DOHH2 (cell line): ENCODE measurements around the gene OR51B4.

Experiments used
- H3F3A ChIP-seq: fragments of 200-600 bp; sonication (generic), shearing (Covaris generic); 2 replicates; pipeline ENCODE4 v1.6.0; 2016; ENCODE audit warnings: antibody characterized with exemption, mild to moderate bottlenecking; ENCODE audit not compliant: control insufficient read depth, insufficient read depth
- H3K27ac ChIP-seq: fragments of 200-600 bp; sonication (generic); 2 replicates; pipeline ENCODE4 v1.5.1; 2014; ENCODE audit warnings: low read depth, mild to moderate bottlenecking, low read length, moderate library complexity
- H3K27me3 ChIP-seq: fragments of 200-600 bp; sonication (generic); 2 replicates; pipeline ENCODE4 v1.6.1; 2014; ENCODE audit warnings: mild to moderate bottlenecking, low read length, mixed read lengths; ENCODE audit not compliant: control insufficient read depth
- H3K36me3 ChIP-seq: fragments of 200-600 bp; sonication (generic); 2 replicates; pipeline ENCODE4 v1.6.1; 2014; ENCODE audit warnings: mild to moderate bottlenecking, low read length, moderate library complexity, mixed read lengths; ENCODE audit not compliant: control insufficient read depth
- H3K4me1 ChIP-seq: fragments of 200-600 bp; sonication (generic); 2 replicates; pipeline ENCODE4 v1.6.1; 2014; ENCODE audit warnings: mild to moderate bottlenecking, low read length, mixed read lengths; ENCODE audit not compliant: control insufficient read depth
- H3K4me2 ChIP-seq: fragments of 200-600 bp; sonication (generic); 2 replicates; pipeline ENCODE4 v1.6.0; 2014; ENCODE audit warnings: mild to moderate bottlenecking, low read length, moderate library complexity
- H3K4me3 ChIP-seq: fragments of 200-600 bp; sonication (generic); 2 replicates; pipeline ENCODE4 v1.5.1; 2014; ENCODE audit warnings: mild to moderate bottlenecking, low read length, mixed read lengths
- H3K79me2 ChIP-seq: fragments of 200-600 bp; sonication (generic); 2 replicates; pipeline ENCODE4 v1.6.1; 2014; ENCODE audit warnings: mild to moderate bottlenecking, low read length, mixed read lengths; ENCODE audit not compliant: control insufficient read depth
- H3K9me2 ChIP-seq: fragments of 200-600 bp; sonication (generic); replicated peaks from 2 replicates; pipeline ENCODE4 v1.6.1; 2014; ENCODE audit warnings: mild to moderate bottlenecking, low read length, mixed read lengths; ENCODE audit not compliant: control insufficient read depth
- H3K9me3 ChIP-seq: fragments of 200-600 bp; sonication (generic); 2 replicates; pipeline ENCODE4 v1.6.1; 2014; ENCODE audit warnings: antibody characterized with exemption, low read length, mixed read lengths; ENCODE audit not compliant: control insufficient read depth, insufficient read depth
- H4K20me1 ChIP-seq: fragments of 200-600 bp; sonication (generic); 2 replicates; pipeline ENCODE4 v1.6.0; 2014; ENCODE audit warnings: low read depth, mild to moderate bottlenecking, antibody characterized with exemption, low read length, moderate library complexity; ENCODE audit not compliant: control insufficient read depth, insufficient read depth
- EZH2phosphoT487 ChIP-seq: fragments of 200-600 bp; sonication (generic); IDR thresholded peaks from 2 replicates; pipeline ENCODE4 v1.6.1; 2017; ENCODE audit warnings: borderline replicate concordance, mild to moderate bottlenecking, antibody characterized with exemption, low read length, moderate library complexity, mixed read lengths
- TF ChIP-seq, protein P1 (sequence below): fragments of 200-600 bp; sonication (generic); IDR thresholded peaks from one replicate; pipeline ENCODE4 v1.5.1; 2014; ENCODE audit warnings: antibody characterized with exemption, mild to moderate bottlenecking, low read depth, low read length; ENCODE audit not compliant: poor library complexity, severe bottlenecking

OR51B4 gene

DNA sequence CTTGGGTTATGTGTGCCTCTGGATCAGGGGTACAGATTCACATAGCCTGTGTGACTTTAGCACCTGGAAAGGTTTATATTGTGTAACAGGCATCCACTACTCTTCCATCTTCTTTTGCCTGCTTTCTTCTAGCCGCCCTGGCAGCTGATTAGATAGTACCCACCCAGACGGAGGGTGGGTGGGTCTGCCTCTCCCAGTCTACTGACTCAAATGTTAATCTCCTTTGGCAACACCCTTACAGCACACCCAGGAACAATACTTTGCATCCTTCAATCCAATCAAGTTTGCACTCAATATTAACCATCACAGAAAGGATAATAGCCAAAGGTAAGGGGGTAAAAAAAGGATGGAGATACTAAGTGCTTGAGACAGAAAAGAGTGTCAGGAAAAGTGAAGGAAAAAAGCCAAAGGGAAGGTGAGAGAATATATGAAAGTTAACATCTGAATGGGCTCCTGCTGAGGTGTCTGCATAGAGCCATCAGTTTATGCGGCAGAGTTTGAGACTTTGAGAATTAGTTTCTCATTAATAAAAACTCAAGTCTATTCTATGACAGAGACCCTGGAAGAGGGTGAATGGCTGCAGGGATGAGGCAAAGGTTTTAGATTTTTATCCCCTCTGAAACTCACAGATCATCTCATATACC lies 46.9 kb upstream of the OR51B4 start:
- H3K4me3 ChIP-seq, result no peak overlapping the region
- H4K20me1 ChIP-seq, result no peaks in the 10 kb centered on the region
- H3K79me2 ChIP-seq, result no peaks in the 10 kb centered on the region
- H3K27me3 ChIP-seq, result no peaks in the 10 kb centered on the region
- no peak overlapping the region for H3K27ac ChIP-seq
- H3K4me1 ChIP-seq, result no peaks in the 10 kb centered on the region
- no peaks in the 10 kb centered on the region for H3K9me2 ChIP-seq
- H3K4me2 ChIP-seq, result no peak overlapping the region
- H3K9me3 ChIP-seq, result no peaks in the 10 kb centered on the region
- no peaks in the 10 kb centered on the region for H3K36me3 ChIP-seq
- no peak for TF ChIP-seq EZH2phosphoT487
- TF ChIP-seq, protein P1, sequence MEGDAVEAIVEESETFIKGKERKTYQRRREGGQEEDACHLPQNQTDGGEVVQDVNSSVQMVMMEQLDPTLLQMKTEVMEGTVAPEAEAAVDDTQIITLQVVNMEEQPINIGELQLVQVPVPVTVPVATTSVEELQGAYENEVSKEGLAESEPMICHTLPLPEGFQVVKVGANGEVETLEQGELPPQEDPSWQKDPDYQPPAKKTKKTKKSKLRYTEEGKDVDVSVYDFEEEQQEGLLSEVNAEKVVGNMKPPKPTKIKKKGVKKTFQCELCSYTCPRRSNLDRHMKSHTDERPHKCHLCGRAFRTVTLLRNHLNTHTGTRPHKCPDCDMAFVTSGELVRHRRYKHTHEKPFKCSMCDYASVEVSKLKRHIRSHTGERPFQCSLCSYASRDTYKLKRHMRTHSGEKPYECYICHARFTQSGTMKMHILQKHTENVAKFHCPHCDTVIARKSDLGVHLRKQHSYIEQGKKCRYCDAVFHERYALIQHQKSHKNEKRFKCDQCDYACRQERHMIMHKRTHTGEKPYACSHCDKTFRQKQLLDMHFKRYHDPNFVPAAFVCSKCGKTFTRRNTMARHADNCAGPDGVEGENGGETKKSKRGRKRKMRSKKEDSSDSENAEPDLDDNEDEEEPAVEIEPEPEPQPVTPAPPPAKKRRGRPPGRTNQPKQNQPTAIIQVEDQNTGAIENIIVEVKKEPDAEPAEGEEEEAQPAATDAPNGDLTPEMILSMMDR, result no peak
- H3F3A ChIP-seq, result no peaks in the 10 kb centered on the region

DNA sequence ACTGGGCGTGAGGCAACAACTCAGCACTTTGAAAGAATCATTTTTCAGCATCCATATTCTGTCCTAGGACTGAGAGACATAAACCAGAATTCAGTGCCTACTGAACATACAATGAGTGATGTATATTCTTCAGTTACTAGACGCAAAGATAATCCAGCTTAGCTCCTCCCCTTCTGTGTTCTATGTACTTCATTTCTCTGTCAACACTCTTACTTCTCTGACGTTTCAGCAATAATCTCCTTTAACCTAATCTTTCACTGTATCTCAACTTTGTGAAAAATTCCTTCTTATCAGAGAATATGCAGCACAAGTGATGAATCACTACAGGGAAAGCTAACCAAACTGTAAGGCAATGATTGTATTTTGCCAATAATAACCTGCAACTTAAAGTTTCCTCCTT lies 44.1 kb upstream of the OR51B4 start:
- H3K9me2 ChIP-seq, result no peaks in the 10 kb centered on the region
- H3K4me3 ChIP-seq, result no peak overlapping the region
- H3K4me1 ChIP-seq, result no peaks in the 10 kb centered on the region
- H3K4me2 ChIP-seq, result no peak overlapping the region
- H4K20me1 ChIP-seq, result no peaks in the 10 kb centered on the region
- no peaks in the 10 kb centered on the region for H3K9me3 ChIP-seq
- no peak overlapping the region for H3K27ac ChIP-seq
- no peaks in the 10 kb centered on the region for H3K36me3 ChIP-seq
- no peaks in the 10 kb centered on the region for H3F3A ChIP-seq
- H3K27me3 ChIP-seq, result no peaks in the 10 kb centered on the region
- H3K79me2 ChIP-seq, result no peaks in the 10 kb centered on the region
- TF ChIP-seq EZH2phosphoT487, result no peak
- TF ChIP-seq, protein P1, result no peak

DNA sequence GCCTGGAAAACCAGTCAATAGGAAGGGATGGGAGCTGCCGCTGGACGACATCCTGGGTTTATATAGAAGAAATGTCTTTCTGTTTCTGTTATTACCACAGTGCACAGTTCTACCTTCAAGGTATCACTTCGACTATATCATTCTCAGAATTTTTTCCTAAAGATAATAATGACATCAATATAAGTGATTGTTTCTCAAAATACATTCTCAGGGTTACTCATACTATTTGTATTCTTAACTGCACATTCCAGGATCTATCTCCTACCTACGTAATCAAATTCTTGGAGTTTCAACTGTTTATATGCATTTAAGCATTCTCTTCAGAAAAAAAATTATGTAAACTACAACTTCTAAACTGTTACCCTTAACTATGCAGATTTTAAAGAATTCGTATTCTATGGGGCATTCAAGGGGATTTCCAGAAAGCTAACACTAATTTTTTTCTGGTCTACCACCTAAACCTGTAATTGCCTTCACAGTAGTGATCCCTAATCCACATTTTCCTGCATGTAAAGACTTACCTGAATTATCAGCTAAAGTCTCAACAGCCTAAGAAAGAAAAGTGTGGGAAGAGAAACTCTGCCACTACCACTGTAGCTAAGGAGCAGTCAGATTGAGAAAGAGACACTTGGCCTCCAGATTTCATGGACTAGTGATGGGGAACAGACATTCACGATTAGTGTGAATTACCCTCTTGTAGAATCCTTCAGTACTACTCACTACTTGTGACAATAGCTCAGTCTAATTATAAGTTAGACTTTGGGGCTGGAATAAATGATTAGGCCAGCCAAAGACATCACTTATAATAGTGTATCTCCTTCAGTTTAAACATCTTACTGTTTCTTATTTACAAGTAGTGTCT lies 42.0 kb upstream of the OR51B4 start, which contains the start of gene OR51B5:
Gene OR51B5 (minus strand): TSS at position 51 of the 862 bp plus-strand sequence. CDS start 0 bp downstream, at position 51.
- Histone ChIP-seq H3K4me3 (no peak within 1 kb of the TSS), H3K9me2 (no peaks in the 10 kb centered on the region)

More for the DNA sequence above, 42.0 kb upstream of the OR51B4 start, which contains the start of gene OR51B5:
- Histone ChIP-seq H4K20me1 (no peaks in the 10 kb centered on the region), H3K4me2 (no peak within 1 kb of the TSS), H3K36me3 (no peaks in the 10 kb centered on the region), H3K27ac (no peak within 1 kb of the TSS), H3K4me1 (no peaks in the 10 kb centered on the region), H3K27me3 (no peaks in the 10 kb centered on the region), H3F3A (no peaks in the 10 kb centered on the region), H3K79me2 (no peaks in the 10 kb centered on the region), H3K9me3 (no peaks in the 10 kb centered on the region)
- TF ChIP-seq, protein P1, result no peak
- no peak for TF ChIP-seq EZH2phosphoT487
